Stimulated activated naive CD8-positive, alpha-beta T cell treated with anti-CD3 and anti-CD28 coated beads, Interleukin-15, Interleukin-2, amounts not matched to agents 100 ng/mL and 50 ng/mL, for 24 hours (primary cell): ENCODE data around the gene DCAF7.

ENCODE experiments used
- H3K27ac Mint-ChIP-seq: one replicate; pipeline ENCODE4 v1.8.0; 2021; ENCODE audit warnings: mild to moderate bottlenecking, mixed read lengths
- H3K27me3 Mint-ChIP-seq: one replicate; pipeline ENCODE4 v1.8.0; 2021; ENCODE audit warnings: mixed read lengths
- H3K36me3 Mint-ChIP-seq: one replicate; pipeline ENCODE4 v1.8.0; 2021; ENCODE audit warnings: low read depth, mixed read lengths
- H3K4me1 Mint-ChIP-seq: one replicate; pipeline ENCODE4 v1.8.0; 2021; ENCODE audit warnings: low read depth, mixed read lengths
- H3K4me3 Mint-ChIP-seq: one replicate; pipeline ENCODE4 v1.8.0; 2021; ENCODE audit warnings: mild to moderate bottlenecking, mixed read lengths
- H3K9me3 Mint-ChIP-seq: one replicate; pipeline ENCODE4 v1.8.0; 2021; ENCODE audit warnings: mixed read lengths

The DCAF7 gene

DNA sequence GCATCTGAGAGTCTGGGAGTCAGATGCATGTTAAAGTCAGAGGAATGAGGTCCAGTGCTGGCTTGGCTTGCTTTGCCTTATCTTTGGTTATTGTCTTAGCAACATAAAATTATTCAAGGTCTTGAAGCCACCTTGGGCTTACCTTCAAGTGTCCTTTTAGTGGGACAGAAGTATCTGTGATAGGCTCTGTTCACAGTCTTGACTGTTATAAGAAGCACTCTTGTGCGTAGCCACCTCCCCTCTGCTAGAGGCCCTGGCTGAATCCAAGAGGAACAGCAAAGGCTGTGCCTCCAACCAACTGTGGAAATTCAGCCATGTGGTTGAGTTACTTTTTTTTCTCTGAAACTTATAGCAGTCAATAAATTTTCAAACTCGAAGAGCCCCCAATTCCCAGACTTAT, 63.4 kb downstream of the DCAF7 start:
- Mint-ChIP-seq H3K4me3 (no peak overlapping the region), H3K4me1 (peaks cover 27% of the 10 kb centered on the region), H3K36me3 (peaks cover 6% of the 10 kb centered on the region), H3K27me3 (no peaks in the 10 kb centered on the region), H3K9me3 (no peaks in the 10 kb centered on the region), H3K27ac (no peak overlapping the region)

DNA sequence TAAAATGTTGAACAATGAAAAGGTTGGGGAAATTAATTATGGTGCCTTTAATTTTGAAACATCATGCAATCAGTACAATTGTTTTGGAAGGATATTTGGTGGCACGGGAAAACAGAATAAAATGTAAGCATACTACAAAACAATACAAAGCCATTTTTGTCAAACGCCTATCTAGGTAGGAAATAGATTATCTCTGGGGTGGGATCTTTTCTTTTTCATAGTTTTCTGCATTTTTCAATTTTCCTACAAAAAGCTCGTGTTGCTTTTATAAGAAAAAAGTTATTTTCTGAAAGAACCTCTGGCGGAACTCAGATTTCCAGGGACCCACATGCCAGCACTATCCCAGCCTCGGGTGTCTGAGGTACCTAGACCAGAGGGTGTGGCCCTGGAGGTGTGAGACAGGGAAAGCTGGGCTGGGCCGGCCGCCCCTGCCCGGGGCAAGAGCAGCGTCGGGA, 71.0 kb downstream of the DCAF7 start:
- Mint-ChIP-seq H3K27ac (peak overlapping the region; percentile 74), H3K9me3 (no peaks in the 10 kb centered on the region), H3K4me1 (peaks cover 35% of the 10 kb centered on the region), H3K4me3 (peak overlapping the region; percentile 86), H3K36me3 (no peaks in the 10 kb centered on the region), H3K27me3 (no peaks in the 10 kb centered on the region)

DNA sequence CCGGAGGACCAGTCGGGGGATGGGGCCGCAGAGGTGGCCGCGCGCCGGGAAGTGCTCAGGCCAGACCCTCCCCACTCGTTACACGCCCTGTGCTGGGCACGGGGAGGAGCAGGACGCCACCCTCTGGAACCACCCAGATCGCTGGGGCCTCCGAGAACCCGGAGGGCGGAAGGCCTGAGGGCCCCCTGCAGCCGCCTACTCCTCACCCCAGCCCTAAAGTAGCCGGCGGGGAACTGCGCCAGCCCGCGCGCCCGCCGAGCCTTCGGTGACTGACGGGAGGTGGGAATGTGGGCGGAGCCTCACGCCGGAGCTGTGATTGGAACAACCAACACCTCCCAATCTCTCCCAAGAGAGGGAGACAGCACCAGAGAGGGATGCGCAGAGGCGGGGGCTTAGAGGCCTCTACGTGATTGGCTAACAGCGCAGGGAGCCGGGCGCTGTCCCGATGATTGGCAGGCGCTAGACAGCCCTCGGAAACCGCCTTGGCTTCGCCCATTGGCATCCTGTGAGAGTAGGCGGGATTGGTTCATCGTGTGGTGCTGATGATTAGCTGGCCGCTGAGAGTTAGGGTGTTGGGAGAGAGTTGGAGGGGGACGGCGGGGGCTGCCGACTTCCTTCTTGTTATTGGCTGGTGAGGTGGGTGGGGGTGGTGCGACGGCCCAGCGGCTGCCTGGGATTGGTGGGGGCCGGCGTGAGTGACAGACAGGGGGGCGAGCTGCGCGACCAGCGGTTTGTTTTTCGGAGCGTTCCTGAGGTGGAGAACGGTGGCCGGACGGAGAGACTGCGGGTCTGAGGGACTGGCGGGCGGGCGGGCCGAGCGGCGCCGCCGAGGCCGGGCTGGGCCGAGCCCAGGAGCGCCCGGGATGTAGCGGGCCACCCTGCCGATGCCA, 71.7 kb downstream of the DCAF7 start, which contains the start of gene MAP3K3:
MAP3K3 (plus strand) TSS at position 734 of the 890 bp plus-strand sequence. CDS start 343 bp downstream, outside the sequence.
- peaks cover 42% of the 10 kb centered on the region for H3K4me1 Mint-ChIP-seq
- peak within 1 kb of the TSS; percentile 91 for H3K27ac Mint-ChIP-seq
- H3K9me3 Mint-ChIP-seq: no peaks in the 10 kb centered on the region
- no peaks in the 10 kb centered on the region for H3K27me3 Mint-ChIP-seq
- H3K4me3 Mint-ChIP-seq: peak within 1 kb of the TSS; percentile 98
- no peaks in the 10 kb centered on the region for H3K36me3 Mint-ChIP-seq

DNA sequence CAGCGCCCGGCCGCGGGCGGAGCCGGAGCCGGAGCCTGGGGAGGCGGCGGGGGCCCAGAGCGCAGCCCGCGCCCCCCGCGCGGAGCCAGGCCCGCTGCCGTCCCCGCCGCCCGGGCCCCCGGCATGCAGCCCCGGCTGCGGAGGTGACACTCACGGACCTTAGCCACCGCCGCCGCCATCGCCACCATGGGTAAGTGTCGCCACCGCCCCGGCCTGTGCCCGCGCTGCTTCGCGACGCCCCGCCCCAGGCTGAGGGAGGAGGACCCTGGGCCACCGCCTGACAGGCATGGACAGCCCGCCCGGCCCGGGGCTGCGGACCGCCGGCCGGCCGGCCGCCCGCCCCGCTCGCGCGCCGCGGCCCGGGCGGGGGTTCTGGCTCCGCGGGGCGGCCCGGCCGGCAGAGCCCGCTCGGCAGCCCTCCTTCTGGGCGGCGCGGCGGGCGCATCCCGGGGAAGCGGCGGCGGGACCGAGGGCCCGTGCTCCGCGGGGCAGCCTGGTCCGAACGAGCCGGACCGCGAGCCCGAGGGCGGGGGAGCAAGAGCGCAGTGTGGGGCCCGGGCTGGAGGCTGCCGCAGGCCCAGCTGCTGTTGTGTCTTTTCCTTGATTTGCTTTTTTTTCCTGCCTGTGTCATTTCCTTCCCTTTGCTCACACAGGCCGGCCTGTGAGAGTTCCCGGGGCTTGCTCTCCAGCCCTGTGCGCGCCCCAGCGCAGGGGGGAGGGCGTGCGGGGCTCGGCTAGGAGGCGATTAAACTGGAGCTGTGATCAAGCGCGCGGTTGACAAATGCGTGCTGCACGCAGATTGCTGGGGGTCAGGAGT, 72.5 kb downstream of the DCAF7 start:
- H3K4me3 Mint-ChIP-seq: peak overlapping the region; percentile 98
- H3K27ac Mint-ChIP-seq: peak overlapping the region; percentile 91
- H3K4me1 Mint-ChIP-seq: peaks cover 46% of the 10 kb centered on the region
- H3K9me3 Mint-ChIP-seq: no peaks in the 10 kb centered on the region
- no peaks in the 10 kb centered on the region for H3K36me3 Mint-ChIP-seq
- H3K27me3 Mint-ChIP-seq: no peaks in the 10 kb centered on the region

DNA sequence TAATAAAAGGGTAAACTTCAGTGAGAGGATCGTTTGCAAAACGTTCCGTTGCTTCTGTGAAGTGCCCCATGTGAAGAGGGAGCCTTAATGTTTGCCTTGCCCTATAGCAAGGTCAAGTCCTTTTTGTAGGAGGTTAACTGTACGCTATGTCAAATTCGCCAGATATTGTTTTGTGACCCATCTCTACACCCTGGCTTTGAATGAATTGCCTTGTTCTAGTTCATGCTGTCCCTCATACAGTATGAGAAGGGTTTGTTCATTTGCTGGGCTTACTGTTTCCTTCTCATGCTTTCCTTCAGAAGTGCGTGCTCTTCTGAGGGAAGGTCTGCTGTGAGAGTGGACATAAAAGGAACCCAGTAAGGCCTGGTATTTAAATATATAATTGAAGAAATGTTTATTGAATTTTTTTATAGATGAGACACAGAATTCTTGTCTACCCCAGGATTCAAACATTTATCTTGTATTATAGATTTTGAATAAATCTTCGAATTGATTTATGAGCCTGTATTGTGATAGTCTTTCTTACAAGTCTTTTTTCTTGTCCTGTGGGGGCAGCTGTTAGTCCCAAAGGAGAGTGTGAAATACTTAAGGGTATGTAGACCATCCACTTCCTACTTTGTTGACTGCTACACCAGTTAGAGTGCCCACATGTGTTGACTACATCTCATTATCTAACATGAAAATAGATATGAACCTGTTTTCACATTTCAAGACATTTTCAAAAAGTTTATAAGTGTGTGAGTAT, 73.7 kb downstream of the DCAF7 start:
- Mint-ChIP-seq H3K4me3 (peak overlapping the region; percentile 98), H3K36me3 (no peaks in the 10 kb centered on the region), H3K27ac (peak overlapping the region; percentile 91), H3K4me1 (peaks cover 46% of the 10 kb centered on the region), H3K9me3 (no peaks in the 10 kb centered on the region), H3K27me3 (no peaks in the 10 kb centered on the region)

DNA sequence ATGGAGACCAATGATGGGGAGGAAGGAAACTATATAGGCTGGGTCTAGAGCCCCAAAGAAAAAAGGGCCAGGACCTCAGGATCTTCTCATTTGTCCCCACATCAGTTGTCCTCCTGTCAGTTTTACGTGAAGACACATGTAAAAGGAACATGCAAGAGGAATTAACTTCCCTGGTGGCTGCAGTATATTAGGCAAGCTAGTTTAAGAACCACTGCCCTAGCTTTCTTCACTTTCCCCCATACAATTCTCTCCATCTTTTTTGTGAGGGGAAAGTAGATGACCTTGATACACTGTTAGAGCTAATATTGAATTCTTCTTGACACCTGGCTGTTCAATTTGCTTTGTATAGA, 74.2 kb downstream of the DCAF7 start:
- Mint-ChIP-seq H3K4me1 (peaks cover 46% of the 10 kb centered on the region), H3K27ac (no peak overlapping the region), H3K27me3 (no peaks in the 10 kb centered on the region), H3K9me3 (no peaks in the 10 kb centered on the region), H3K36me3 (no peaks in the 10 kb centered on the region), H3K4me3 (no peak overlapping the region)

DNA sequence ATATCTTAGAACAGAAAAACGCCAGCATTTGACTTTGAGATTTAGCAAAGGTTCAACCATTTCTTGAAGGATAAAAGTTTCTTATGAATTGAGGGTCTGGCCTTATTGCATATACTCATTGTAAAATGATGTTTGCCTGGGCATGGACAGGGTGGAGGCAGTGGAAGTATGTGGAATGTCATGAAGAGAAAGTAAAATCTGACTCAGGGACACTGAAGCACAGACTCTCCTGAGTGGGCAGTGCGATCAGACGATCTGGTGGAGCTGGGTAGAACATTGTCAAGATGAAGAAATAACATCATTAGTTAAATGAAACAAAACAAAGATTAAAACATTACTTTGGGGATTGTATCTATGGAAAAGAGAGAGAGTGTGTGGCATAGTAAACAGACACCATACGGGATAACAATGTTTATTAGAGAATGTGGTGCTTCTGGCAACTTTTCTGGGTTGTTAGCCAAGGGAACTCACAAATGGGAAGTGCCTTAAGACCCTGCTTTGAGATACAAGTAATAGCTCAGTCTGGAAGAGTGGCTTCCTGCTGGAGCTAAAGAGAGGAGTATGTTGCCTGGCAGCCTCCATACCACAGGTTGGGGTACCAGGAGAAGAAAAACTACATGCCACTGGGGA, 76.4 kb downstream of the DCAF7 start:
- Mint-ChIP-seq H3K27ac (no peak overlapping the region), H3K27me3 (no peaks in the 10 kb centered on the region), H3K36me3 (no peaks in the 10 kb centered on the region), H3K9me3 (no peaks in the 10 kb centered on the region), H3K4me1 (peaks cover 46% of the 10 kb centered on the region), H3K4me3 (no peak overlapping the region)

DNA sequence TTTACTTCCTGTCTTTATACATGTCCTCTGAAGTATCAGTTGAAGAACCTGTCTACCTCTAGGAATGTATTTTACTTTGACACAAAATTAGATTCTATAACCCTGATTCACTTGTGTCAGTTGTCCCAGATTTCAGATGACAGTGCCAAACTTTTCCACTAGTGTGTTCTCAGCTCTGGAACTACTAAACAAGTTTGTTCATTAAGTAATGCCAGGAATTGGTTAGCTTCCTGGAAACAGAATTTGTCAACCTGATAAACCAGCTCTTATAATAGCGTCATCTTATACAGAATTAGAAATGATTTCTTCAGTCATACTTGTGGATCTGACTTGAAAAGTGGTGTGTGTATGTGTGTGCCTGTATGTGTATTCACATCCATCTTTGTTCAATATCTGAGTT, 79.3 kb downstream of the DCAF7 start:
- H3K27ac Mint-ChIP-seq: no peak overlapping the region
- peaks cover 42% of the 10 kb centered on the region for H3K4me1 Mint-ChIP-seq
- H3K4me3 Mint-ChIP-seq: no peak overlapping the region
- no peaks in the 10 kb centered on the region for H3K9me3 Mint-ChIP-seq
- H3K27me3 Mint-ChIP-seq: no peaks in the 10 kb centered on the region
- H3K36me3 Mint-ChIP-seq: peaks cover 10% of the 10 kb centered on the region

DNA sequence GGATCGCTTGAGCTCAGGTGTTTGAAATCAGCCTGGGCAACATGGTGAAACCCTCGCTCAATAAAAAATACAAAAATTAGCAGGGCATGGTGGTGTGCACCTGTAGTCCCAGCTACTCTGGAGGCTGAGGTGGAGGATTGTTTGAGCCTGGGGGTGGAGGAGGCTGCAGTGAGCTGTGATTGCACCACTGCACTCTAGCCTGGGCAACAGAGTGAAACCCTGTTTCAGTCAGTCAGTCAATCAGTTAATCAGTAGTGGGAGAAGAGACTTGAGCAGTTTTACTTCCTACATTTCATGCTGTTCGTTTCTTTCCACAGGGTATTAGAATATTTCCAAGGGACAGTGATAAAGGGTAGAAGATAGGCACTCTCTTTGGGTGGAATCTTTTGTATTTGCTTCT, 80.8 kb downstream of the DCAF7 start:
- Mint-ChIP-seq H3K27me3 (no peaks in the 10 kb centered on the region), H3K4me1 (peaks cover 28% of the 10 kb centered on the region), H3K27ac (peak overlapping the region; percentile 33), H3K4me3 (no peak overlapping the region), H3K36me3 (peaks cover 14% of the 10 kb centered on the region), H3K9me3 (no peaks in the 10 kb centered on the region)

DNA sequence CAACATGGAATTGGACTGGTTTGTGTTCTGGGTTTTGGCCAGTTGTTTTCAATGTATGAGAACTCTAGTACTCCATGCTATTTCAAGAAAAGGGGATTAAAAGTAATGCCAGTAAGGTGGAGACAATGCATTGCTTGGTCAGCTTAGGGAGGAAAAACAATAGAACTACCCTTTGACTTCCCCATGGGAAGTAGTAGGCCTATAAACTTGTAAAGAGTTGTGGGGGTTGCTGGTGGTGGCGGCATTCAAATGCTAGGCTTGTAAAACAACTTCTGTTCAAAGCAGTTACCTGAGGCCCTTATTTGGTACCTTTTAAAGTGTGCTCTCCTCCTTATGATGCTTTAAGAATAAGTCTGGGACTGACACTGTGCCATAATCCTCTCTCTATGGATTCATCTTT, 81.3 kb downstream of the DCAF7 start:
- Mint-ChIP-seq H3K4me1 (peaks cover 23% of the 10 kb centered on the region), H3K36me3 (peaks cover 20% of the 10 kb centered on the region)

DNA sequence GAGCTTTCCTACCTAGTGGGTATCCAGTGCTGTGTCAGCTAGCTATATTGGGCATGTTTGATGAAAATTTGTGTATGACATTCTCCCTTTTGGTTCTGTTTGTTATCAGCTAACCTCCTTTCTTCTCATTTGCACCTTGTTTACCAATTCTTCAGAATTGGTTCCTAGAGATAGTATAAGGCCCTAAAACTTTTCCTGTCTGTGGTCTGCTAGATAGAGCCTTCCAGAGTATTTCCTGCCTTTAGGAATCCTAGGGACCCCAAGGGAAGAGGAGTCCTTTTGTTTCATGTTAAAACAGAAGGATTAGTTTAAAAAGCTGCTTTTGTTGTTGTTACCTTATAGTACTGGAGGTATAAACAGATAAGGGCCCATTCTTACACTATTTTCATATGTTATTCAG, 83.5 kb downstream of the DCAF7 start:
- peaks cover 15% of the 10 kb centered on the region for H3K4me1 Mint-ChIP-seq
- no peak overlapping the region for H3K4me3 Mint-ChIP-seq
- H3K27ac Mint-ChIP-seq: no peak overlapping the region
- peaks cover 26% of the 10 kb centered on the region for H3K36me3 Mint-ChIP-seq
- H3K27me3 Mint-ChIP-seq: no peaks in the 10 kb centered on the region
- H3K9me3 Mint-ChIP-seq: no peaks in the 10 kb centered on the region

More for the DNA sequence above, 81.3 kb downstream of the DCAF7 start:
- H3K4me3 Mint-ChIP-seq: no peak overlapping the region
- no peaks in the 10 kb centered on the region for H3K9me3 Mint-ChIP-seq
- no peaks in the 10 kb centered on the region for H3K27me3 Mint-ChIP-seq
- no peak overlapping the region for H3K27ac Mint-ChIP-seq

DNA sequence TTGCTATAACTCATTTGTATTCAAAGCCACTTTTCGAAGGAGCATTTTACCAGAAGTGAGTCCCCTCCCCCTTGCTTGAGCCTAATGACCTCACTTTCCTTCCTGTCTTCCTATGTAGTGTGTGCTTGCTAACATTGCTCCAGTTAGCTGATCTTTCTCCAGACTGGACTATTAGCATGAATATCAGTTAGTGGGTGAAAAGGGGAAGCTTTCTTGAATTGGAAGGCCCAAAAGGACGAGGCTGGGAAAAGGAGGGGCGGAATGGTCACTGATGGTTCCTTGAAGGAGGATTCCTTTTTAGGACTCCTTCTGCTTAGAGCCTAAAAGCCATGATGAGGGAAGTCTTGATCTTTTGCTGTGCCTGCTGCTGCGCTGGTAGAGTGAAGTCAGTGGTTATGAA, 83.9 kb downstream of the DCAF7 start:
- Mint-ChIP-seq H3K36me3 (peaks cover 26% of the 10 kb centered on the region), H3K4me1 (peaks cover 20% of the 10 kb centered on the region), H3K27me3 (no peaks in the 10 kb centered on the region), H3K27ac (peak overlapping the region; percentile 17), H3K4me3 (no peak overlapping the region), H3K9me3 (no peaks in the 10 kb centered on the region)

DNA sequence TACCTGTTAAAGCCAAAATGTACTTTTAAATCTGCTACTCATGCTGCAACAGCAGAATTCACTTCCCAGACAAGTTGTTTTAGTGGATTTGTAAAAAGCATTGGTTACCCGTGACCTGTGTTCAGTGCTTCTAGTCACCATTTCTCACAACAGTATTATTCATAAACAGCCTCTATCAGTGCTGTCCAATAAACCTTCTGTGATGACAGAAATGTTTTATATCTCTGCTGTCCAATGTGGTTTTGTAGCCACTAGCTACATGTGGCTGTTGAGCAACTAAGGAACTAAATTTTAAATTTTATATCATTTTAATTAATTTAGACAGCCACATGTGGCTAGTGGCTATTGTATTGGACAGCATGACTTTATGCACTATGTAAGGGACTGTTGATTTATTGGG, 84.5 kb downstream of the DCAF7 start:
- H3K36me3 Mint-ChIP-seq: peaks cover 26% of the 10 kb centered on the region
- H3K4me1 Mint-ChIP-seq: peaks cover 21% of the 10 kb centered on the region
- no peak overlapping the region for H3K4me3 Mint-ChIP-seq

DNA sequence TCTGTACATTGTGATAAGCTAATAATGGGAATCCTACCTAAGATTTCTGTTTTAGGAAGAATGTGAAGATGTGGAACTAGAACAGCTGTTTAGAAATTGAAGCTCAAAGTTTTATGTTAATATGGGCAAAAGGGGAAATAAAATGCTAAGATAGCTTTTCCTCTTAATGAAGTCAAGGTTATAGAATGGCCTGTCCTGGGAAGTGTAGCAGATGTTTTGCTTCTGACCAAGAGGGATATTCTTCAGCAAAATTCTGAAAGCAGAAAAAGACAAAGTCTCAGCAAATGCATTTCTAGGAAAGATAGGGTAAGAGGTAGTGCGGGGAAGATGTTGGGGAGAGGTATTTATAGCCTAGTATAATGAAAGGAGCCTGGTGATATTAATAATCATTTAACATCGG, 85.0 kb downstream of the DCAF7 start:
- no peak overlapping the region for H3K27ac Mint-ChIP-seq
- peaks cover 26% of the 10 kb centered on the region for H3K36me3 Mint-ChIP-seq
- H3K27me3 Mint-ChIP-seq: no peaks in the 10 kb centered on the region
- no peak overlapping the region for H3K4me3 Mint-ChIP-seq
- no peaks in the 10 kb centered on the region for H3K9me3 Mint-ChIP-seq
- H3K4me1 Mint-ChIP-seq: peaks cover 21% of the 10 kb centered on the region

More for the DNA sequence above, 84.5 kb downstream of the DCAF7 start:
- no peaks in the 10 kb centered on the region for H3K27me3 Mint-ChIP-seq
- H3K27ac Mint-ChIP-seq: no peak overlapping the region
- H3K9me3 Mint-ChIP-seq: no peaks in the 10 kb centered on the region
